Measurements from ENCODE around the gene OSER1.
A peak's percentile ranks its signal among the peaks of the same experiment; 100 is the strongest.

Gene OSER1

GRCh38 chr20:44219170-44219730, 8.7 kb upstream of the OSER1 start:
- Histone ChIP-seq H3K4me2 (ENCODE audit: low read depth, low read length, poor library complexity, severe bottlenecking) (peak overlapping the region; percentile 91), H2AFZ (ENCODE audit: low read length) (no peak overlapping the region), H3F3A (ENCODE audit: low read depth) (peaks cover 6% of the 10 kb centered on the region; the same call in 1 of the 2 replicates), H4K20me1 (ENCODE audit: insufficient read depth, low read length, poor library complexity, severe bottlenecking) (no peaks in the 10 kb centered on the region), H3K36me3 (ENCODE audit: insufficient read depth, low read length) (no peaks in the 10 kb centered on the region), H3K9me3 (ENCODE audit: insufficient read depth, low read depth, low read length) (no peaks in the 10 kb centered on the region), H3K9me2 (replicated peaks; ENCODE audit: low read depth, low read length) (no peaks in the 10 kb centered on the region), H3K4me1 (ENCODE audit: insufficient read depth, low read length, poor library complexity, severe bottlenecking) (peaks cover 24% of the 10 kb centered on the region), H3K79me2 (ENCODE audit: insufficient read depth, low read length) (no peaks in the 10 kb centered on the region), H3K9ac (ENCODE audit: low read depth, low read length, poor library complexity, severe bottlenecking) (no peak overlapping the region), H3K27me3 (ENCODE audit: insufficient read depth, low read length, poor library complexity, severe bottlenecking) (no peaks in the 10 kb centered on the region), H3K4me3 (ENCODE audit: low read length, poor library complexity, severe bottlenecking) (no peak overlapping the region)
- TF ChIP-seq CTCF (conservative IDR thresholded peaks at IDR 0.05; ENCODE audit: low read length) (no peak), EZH2phosphoT487 (IDR thresholded peaks at IDR 0.05; ENCODE audit: borderline replicate concordance) (no peak)

GRCh38 chr20:44218446-44218845, 7.9 kb upstream of the OSER1 start:
- TF ChIP-seq CTCF (conservative IDR thresholded peaks at IDR 0.05; ENCODE audit: low read length) (no peak), EZH2phosphoT487 (IDR thresholded peaks at IDR 0.05; ENCODE audit: borderline replicate concordance) (no peak)
- Histone ChIP-seq H2AFZ (ENCODE audit: low read length) (no peak overlapping the region), H3K4me2 (ENCODE audit: low read depth, low read length, poor library complexity, severe bottlenecking) (peak overlapping the region; percentile 91), H3K27me3 (ENCODE audit: insufficient read depth, low read length, poor library complexity, severe bottlenecking) (no peaks in the 10 kb centered on the region), H3K9ac (ENCODE audit: low read depth, low read length, poor library complexity, severe bottlenecking) (peak overlapping the region; percentile 55), H3K4me1 (ENCODE audit: insufficient read depth, low read length, poor library complexity, severe bottlenecking) (peaks cover 24% of the 10 kb centered on the region), H4K20me1 (ENCODE audit: insufficient read depth, low read length, poor library complexity, severe bottlenecking) (no peaks in the 10 kb centered on the region), H3K4me3 (ENCODE audit: low read length, poor library complexity, severe bottlenecking) (peak overlapping the region; percentile 70), H3K79me2 (ENCODE audit: insufficient read depth, low read length) (no peaks in the 10 kb centered on the region), H3K9me3 (ENCODE audit: insufficient read depth, low read depth, low read length) (no peaks in the 10 kb centered on the region), H3K9me2 (replicated peaks; ENCODE audit: low read depth, low read length) (no peaks in the 10 kb centered on the region), H3K36me3 (ENCODE audit: insufficient read depth, low read length) (no peaks in the 10 kb centered on the region), H3F3A (ENCODE audit: low read depth) (peaks cover 6% of the 10 kb centered on the region; the same call in 1 of the 2 replicates)

- Histone ChIP-seq H3K79me2 (ENCODE audit: insufficient read depth, low read length) (no peaks in the 10 kb centered on the region), H3K4me1 (ENCODE audit: insufficient read depth, low read length, poor library complexity, severe bottlenecking) (peaks cover 24% of the 10 kb centered on the region), H3K9me3 (ENCODE audit: insufficient read depth, low read depth, low read length) (no peaks in the 10 kb centered on the region), H2AFZ (ENCODE audit: low read length) (peak overlapping the region; percentile 66), H3F3A (ENCODE audit: low read depth) (peaks cover 6% of the 10 kb centered on the region; the same call in 1 of the 2 replicates), H3K4me3 (ENCODE audit: low read length, poor library complexity, severe bottlenecking) (peak overlapping the region; percentile 70), H3K36me3 (ENCODE audit: insufficient read depth, low read length) (no peaks in the 10 kb centered on the region), H4K20me1 (ENCODE audit: insufficient read depth, low read length, poor library complexity, severe bottlenecking) (no peaks in the 10 kb centered on the region), H3K27me3 (ENCODE audit: insufficient read depth, low read length, poor library complexity, severe bottlenecking) (no peaks in the 10 kb centered on the region), H3K9me2 (replicated peaks; ENCODE audit: low read depth, low read length) (no peaks in the 10 kb centered on the region), H3K9ac (ENCODE audit: low read depth, low read length, poor library complexity, severe bottlenecking) (peak overlapping the region; percentile 55), H3K4me2 (ENCODE audit: low read depth, low read length, poor library complexity, severe bottlenecking) (peak overlapping the region; percentile 91)
- TF ChIP-seq EZH2phosphoT487 (IDR thresholded peaks at IDR 0.05; ENCODE audit: borderline replicate concordance) (no peak), CTCF (conservative IDR thresholded peaks at IDR 0.05; ENCODE audit: low read length) (peak; percentile 100)
These were observed 6.9 kb upstream of the OSER1 start for GRCh38 chr20:44217342-44218092.

Measured in Loucy (cell line).